GM12801 (cell line): ENCODE data around the gene UHRF2.

Experiments used
- CTCF ChIP-seq: IDR thresholded peaks from one replicate; pipeline ENCODE4 v1.5.1; 2011; ENCODE audit warnings: control low read depth; ENCODE audit not compliant: insufficient read length; ENCODE audit errors: extremely low read depth

The UHRF2 gene

DNA sequence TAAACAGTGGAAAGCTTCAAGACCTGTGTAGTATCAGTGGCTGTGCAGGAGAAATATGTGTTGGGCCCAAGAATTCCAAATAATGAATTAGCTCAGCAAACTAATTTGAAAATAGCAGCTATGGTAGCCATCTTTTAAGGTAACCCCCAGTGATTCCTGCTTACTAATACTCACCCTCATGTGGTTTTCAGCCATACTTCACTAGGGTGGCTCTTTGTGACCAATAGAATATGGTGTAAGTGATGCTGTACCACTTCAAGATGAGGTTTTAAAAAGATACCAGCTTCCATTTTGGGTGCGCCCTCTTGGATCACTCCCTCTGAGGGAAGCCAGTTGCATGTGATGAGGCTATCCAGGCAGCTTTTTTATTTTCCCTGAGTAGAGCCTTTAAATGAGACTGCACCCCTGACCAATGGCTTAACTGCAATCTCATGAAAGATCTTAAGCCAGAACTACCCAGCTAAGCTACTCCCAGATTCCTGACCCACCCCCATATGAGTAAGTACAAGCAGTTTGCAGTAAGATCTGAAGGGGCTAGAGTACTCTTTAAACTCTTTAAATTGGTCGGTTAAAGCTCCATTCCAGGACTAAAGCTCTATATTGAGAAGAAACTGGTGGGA is 58.3 kb downstream of the UHRF2 start:
- TF ChIP-seq CTCF = no peak

DNA sequence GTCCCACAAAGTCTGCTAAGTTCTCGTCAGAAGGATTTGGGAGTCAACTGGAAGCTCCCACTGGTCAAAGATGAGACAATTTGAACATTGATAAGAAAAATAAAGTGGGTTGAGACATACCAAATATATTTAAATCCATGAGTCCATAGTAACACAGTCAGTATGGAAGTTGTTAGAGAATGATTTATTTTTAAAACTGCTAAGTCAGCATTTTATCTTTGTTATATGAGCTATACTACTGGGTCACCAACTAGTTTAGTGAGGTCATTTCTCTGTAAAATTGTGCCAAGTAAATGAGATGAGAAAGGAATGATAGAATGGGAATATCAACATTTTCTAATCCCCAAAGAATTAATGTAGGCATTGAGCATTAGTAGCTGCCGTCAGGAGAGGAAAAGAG is 60.2 kb downstream of the UHRF2 start:
- no peak for TF ChIP-seq CTCF

DNA sequence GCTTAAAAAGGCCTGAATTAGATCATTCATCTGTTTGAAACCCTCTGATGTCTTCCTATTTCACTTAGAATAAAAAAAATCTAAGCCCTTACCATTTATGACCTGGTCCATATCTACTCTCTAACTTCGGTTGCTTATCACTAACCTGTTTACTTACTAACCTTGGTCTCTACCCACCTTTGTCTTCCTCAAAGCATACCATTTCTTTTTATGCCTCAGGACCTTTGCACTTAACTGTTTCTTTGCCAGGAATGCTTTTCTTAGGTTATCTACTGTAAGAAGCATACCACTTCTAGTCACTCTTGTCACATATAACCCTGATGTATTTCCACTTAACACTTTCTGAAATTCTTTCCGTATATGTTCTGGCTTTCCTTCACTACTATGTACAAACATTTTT is 67.0 kb downstream of the UHRF2 start:
- TF ChIP-seq CTCF = no peak

GRCh38 chr9:6484210-6484609 is 71.2 kb downstream of the UHRF2 start:
- TF ChIP-seq CTCF = no peak

DNA sequence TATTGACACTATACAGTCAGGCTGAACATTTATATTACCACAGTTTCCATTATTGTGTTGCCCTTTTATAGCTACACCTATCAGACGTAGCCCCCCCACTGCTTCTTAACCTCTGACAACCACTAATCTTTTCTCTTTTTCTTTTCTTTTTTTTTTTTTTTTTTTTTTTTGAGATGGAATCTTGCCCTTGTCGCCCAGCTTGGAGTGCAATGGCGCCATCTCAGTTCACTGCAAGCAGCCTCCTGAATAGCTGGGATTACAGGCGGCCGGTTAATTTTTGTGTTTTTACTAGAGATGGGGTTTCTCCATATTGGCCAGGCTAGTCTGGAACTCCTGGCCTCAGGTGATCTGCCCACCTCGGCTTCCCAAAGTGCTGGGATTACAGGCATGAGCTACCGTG is 75.4 kb downstream of the UHRF2 start:
- TF ChIP-seq CTCF = no peak

DNA sequence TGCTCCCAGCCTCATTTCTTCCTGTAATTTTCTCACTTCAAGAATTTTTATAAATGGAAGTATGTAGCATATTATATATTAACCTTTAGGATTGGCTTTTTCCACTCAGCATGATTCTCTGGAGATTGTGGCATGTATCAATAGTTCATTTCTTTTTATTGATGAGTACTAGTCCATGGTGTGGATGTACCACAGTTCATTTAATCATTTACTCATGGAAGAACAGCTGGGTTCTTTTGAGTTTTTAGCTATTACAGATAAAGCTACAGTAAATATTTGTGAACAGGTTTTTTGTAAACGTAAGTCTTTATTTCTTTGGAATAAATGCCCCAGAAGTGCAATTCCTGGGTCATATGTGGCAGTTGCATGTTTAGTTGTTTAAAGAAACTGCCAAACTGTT is 76.1 kb downstream of the UHRF2 start:
- no peak for TF ChIP-seq CTCF

GRCh38 chr9:6490863-6491262 is 77.9 kb downstream of the UHRF2 start:
- TF ChIP-seq CTCF = no peak
